Inflammatory macrophage (primary cell): Measurements from ENCODE around the gene PRKCE.

Source experiments
- DNase-seq, 2 donors: peaks; one replicate each; pipeline ENCODE4 v3.0.0-alpha.2; 2020 to 2022

The PRKCE gene

GRCh38 chr2:45786030-45786835 lies 134.8 kb downstream of the PRKCE start:
- peak; percentile 65 to 70 for DNase-seq

GRCh38 chr2:45786836-45787357 lies 135.4 kb downstream of the PRKCE start:
- no peak for DNase-seq

GRCh38 chr2:45788401-45788800 lies 136.9 kb downstream of the PRKCE start:
- no peak for DNase-seq

GRCh38 chr2:45789317-45789716 lies 137.8 kb downstream of the PRKCE start:
- DNase-seq = no peak

GRCh38 chr2:45789961-45790723 lies 138.7 kb downstream of the PRKCE start:
- DNase-seq = no peak

GRCh38 chr2:45793305-45793962 lies 142.0 kb downstream of the PRKCE start:
- DNase-seq = no peak

- no peak for DNase-seq
Observed at GRCh38 chr2:45794134-45794617, 142.7 kb downstream of the PRKCE start.

GRCh38 chr2:45796500-45796899 lies 145.0 kb downstream of the PRKCE start:
- DNase-seq = no peak

- DNase-seq = no peak
Observed at GRCh38 chr2:45797451-45798230, 146.2 kb downstream of the PRKCE start.

GRCh38 chr2:45799679-45800381 lies 148.4 kb downstream of the PRKCE start:
- DNase-seq = no peak

- DNase-seq = no peak
Observed at GRCh38 chr2:45802499-45803138, 151.1 kb downstream of the PRKCE start.

- no peak for DNase-seq
Observed at GRCh38 chr2:45804987-45805755, 153.7 kb downstream of the PRKCE start.

- no peak for DNase-seq
Observed at GRCh38 chr2:45806563-45807358, 155.3 kb downstream of the PRKCE start.

GRCh38 chr2:45808294-45808800 lies 156.9 kb downstream of the PRKCE start:
- no peak for DNase-seq

GRCh38 chr2:45809205-45809604 lies 157.7 kb downstream of the PRKCE start:
- no peak for DNase-seq

GRCh38 chr2:45812011-45812500 lies 160.6 kb downstream of the PRKCE start:
- peak; percentile 60 to 84 for DNase-seq

- DNase-seq = no peak
Observed at GRCh38 chr2:45813003-45813941, 161.8 kb downstream of the PRKCE start.

GRCh38 chr2:45814488-45814887 lies 163.0 kb downstream of the PRKCE start:
- no peak for DNase-seq
